ENCODE data around the gene RTCA. TPM values are rescaled to one million over a fixed set of nuclear protein-coding genes. Genes with fewer than 3 reads are reported as not detected.

Gene RTCA
- total RNA-seq, 1 experiment from 2014 or later = 33.6 TPM

- no peak overlapping the region for H2AFZ ChIP-seq (ENCODE audit: low read length)
These were observed 15.8 kb upstream of the RTCA start for GRCh38 chr1:100250264-100250663.

More at GRCh38 chr1:100250264-100250663, 15.8 kb upstream of the RTCA start:
- no peaks in the 10 kb centered on the region for H4K20me1 ChIP-seq (ENCODE audit: control insufficient read depth, insufficient read depth, insufficient read length)
- no peak overlapping the region for H2BK5ac ChIP-seq (ENCODE audit: insufficient read length, low read length)
- WGBS (ENCODE audit: extremely low coverage, insufficient read length, low lambda C conversion rate) = no CpG with 5 or more reads among the region's 1 CpG
- H3K56ac ChIP-seq (ENCODE audit: insufficient read length, low read depth, low read length) = no peak overlapping the region
- H2BK120ac ChIP-seq (ENCODE audit: low read depth, low read length, poor library complexity, severe bottlenecking) = no peak overlapping the region
- no peak overlapping the region for H4K8ac ChIP-seq (replicated peaks; ENCODE audit: insufficient read length, low read depth, low read length)
- H4K5ac ChIP-seq (ENCODE audit: insufficient read length, low read depth, low read length) = no peak overlapping the region
- no peak overlapping the region for H3K9ac ChIP-seq (ENCODE audit: extremely low read depth, insufficient read length, low read length)
- H2BK15ac ChIP-seq (ENCODE audit: low read depth, low read length) = no peak overlapping the region
- H3T11ph ChIP-seq (ENCODE audit: low read length) = no peak overlapping the region
- no peak overlapping the region for H4K91ac ChIP-seq (ENCODE audit: insufficient read length, low read depth, low read length)
- H3K4me2 ChIP-seq (ENCODE audit: insufficient read depth, insufficient read length, low read length) = peak overlapping the region; percentile 34
- DNase-seq = no peak
- H3K9me3 ChIP-seq (ENCODE audit: control insufficient read depth, low read depth, low read length) = no peaks in the 10 kb centered on the region
- no peak for TF ChIP-seq CTCF (conservative IDR thresholded peaks at IDR 0.05)
- no peak overlapping the region for H3K23ac ChIP-seq (ENCODE audit: insufficient read length, low read depth, low read length)
- H3K9me3 Mint-ChIP-seq = no peaks in the 10 kb centered on the region
- no peak overlapping the region for H3K4ac ChIP-seq (ENCODE audit: low read depth, low read length)
- peaks cover 0 to 6% (median 0%) of the 10 kb centered on the region in 3 experiments; a peak in 2 of 7 replicates for H3K36me3 Mint-ChIP-seq (ENCODE audit: insufficient read depth in 1 of 3, low read depth in 3 of 3)
- no peaks in the 10 kb centered on the region for H3K27me3 Mint-ChIP-seq (ENCODE audit: low read depth)
- H3K4me1 ChIP-seq (ENCODE audit: insufficient read depth, low read length) = no peaks in the 10 kb centered on the region; the same call in 1 of the 2 replicates
- peak overlapping the region in 1 of 3 experiments; percentile 37; a peak in 2 of 7 replicates for H3K27ac Mint-ChIP-seq
- H2AK5ac ChIP-seq (ENCODE audit: insufficient read length, low read length) = no peak overlapping the region
- H3K18ac ChIP-seq (ENCODE audit: insufficient read length, low read depth, low read length) = no peak overlapping the region
- peaks cover 5% of the 10 kb centered on the region; the same call in 1 of the 2 replicates for H3K79me2 ChIP-seq (ENCODE audit: insufficient read depth, low read length)
- H3K27ac ChIP-seq (ENCODE audit: insufficient read length, low read depth, low read length) = no peak overlapping the region
- H3K23me2 ChIP-seq (ENCODE audit: insufficient read length, low read depth, low read length, poor library complexity, severe bottlenecking) = peaks cover 9% of the 10 kb centered on the region
- H3K4me3 Mint-ChIP-seq = no peak overlapping the region
- no peaks in the 10 kb centered on the region for H3K27me3 ChIP-seq (ENCODE audit: insufficient read depth, low read length)
- peaks cover 9% of the 10 kb centered on the region for H3K79me1 ChIP-seq (ENCODE audit: insufficient read depth, low read depth, low read length, poor library complexity, severe bottlenecking)
- no peak overlapping the region for H2BK20ac ChIP-seq (ENCODE audit: low read depth, low read length, poor library complexity, severe bottlenecking)
- peaks cover 4 to 7% of the 10 kb centered on the region in 2 experiments for H3K4me1 Mint-ChIP-seq
- H2BK12ac ChIP-seq (ENCODE audit: insufficient read length, low read depth, low read length) = no peak overlapping the region
- H3K14ac ChIP-seq (ENCODE audit: insufficient read depth, low read length) = no peak overlapping the region
